HG02885 (cell line): ENCODE data around the gene ZNF189.

Experiments used
- ATAC-seq: cut with Tn5 transposase; IDR thresholded peaks from one replicate; pipeline ENCODE4 v1.9.1; 2021; ENCODE audit warnings: mild to moderate bottlenecking; ENCODE audit not compliant: unreplicated experiment, poor library complexity

The ZNF189 gene

DNA sequence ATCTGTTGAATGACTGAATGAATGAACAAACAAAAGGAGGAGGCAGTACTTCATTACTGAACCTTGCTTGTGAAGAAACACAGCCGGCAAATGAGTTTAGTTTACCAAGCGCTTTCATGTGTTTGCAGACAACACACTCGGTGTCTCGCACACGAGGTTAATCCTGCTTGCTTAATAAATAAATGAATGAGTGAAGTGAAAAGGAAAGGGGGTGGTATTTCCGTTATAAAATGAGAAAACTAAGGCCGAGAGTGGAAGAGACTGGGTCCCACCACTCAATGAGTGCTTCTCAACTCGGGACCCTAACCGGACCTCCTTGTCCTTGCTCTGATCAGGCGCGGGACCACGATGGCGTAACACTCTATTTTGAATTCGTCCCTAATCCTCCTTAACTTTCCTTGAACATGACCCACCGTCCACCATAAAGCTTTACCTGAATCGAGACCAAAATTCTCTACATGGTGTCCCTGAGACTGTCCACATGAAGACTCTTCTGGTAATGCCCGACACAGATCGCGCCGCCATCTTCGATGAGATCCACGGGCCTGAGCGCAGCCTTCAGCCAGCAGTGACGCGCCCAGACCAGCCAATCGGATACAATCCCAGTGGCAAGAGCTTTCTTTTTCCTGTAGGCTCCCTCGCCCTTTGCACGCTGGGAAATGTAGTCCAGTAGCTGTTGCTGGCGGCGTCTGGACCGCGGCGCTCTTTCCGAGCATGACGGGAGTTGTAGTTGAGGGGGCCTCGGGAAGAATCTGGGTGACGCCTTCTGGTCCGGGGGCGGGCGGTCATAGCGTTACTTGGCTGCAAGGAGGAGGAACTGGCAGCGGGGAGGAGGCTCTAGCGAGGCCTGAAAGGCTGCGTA, at the start of gene ZNF189, which contains the start of gene MRPL50:
Gene ZNF189, plus strand, starts transcription at position 784 of the 862 bp plus-strand sequence. CDS start 306 bp downstream, outside the sequence.
Gene MRPL50, minus strand, starts transcription at position 551 of the 862 bp plus-strand sequence. Its CDS starts 26 bp downstream, at position 525.
- peak; percentile 96 for ATAC-seq

DNA sequence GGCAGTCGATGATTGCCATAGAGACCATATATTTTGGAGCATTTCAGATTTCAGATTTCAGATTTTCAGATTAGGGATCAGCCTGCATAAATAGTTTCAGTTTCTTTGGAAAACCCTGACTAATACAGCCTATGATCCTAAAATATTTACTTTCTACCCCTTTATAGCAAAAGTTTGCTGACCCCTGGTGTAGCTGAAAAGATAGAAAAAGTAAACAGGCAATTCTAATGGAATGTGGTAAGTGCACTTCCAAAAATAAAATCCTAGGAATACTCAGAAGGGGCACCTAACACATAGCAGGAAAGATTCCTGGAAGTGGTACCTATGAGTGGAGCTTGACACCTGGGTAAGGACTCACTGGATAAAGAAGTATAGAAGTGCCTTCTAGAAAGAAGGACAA, 48.4 kb upstream of the ZNF189 start:
- ATAC-seq: no peak

DNA sequence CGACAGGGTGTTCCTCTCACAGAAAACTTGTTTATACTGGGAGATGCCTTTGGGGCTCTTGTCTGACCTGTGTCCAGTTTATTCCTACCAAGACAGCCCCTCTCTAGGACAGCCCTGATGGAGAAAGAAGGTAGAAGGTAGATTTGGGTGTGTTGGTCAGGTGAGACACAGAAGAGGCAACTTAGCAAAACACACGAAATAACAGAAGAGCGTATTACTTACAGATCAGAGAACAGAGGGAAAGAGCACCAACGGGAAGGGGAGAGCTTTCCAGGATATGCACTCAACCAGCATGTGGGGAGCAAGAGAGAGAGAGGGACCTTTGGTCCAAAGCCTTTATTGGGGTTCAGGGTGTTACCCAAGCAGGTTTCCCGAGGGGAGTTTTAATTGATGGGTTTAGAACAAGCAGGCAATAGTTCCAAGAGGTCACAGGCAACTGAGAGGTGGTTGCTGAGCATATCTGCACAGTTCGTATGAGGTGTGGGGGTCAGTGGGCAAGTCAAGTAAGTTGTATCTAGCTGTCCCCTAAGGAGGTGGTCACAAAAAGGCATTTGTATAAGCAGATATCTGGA, 45.7 kb upstream of the ZNF189 start:
- ATAC-seq: no peak

DNA sequence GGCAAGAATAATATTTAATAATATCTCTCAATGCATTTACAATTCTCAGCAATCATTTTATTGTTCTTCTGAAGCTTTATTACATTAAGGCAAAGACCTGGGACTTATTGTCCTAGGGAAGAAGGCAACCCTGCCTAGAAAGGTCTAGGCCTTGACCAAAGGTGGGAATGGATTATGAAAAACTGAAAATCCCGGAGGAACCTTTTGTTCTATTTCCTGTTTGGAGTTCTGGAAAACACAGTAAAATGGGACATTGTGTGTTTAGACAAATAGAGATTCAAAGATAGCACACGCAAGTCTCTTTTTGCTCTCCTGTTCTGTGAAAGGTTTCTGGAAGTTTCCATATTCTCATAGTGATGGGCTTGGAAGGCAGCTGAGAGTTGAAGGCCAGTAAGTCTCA, 45.0 kb upstream of the ZNF189 start:
- no peak for ATAC-seq

DNA sequence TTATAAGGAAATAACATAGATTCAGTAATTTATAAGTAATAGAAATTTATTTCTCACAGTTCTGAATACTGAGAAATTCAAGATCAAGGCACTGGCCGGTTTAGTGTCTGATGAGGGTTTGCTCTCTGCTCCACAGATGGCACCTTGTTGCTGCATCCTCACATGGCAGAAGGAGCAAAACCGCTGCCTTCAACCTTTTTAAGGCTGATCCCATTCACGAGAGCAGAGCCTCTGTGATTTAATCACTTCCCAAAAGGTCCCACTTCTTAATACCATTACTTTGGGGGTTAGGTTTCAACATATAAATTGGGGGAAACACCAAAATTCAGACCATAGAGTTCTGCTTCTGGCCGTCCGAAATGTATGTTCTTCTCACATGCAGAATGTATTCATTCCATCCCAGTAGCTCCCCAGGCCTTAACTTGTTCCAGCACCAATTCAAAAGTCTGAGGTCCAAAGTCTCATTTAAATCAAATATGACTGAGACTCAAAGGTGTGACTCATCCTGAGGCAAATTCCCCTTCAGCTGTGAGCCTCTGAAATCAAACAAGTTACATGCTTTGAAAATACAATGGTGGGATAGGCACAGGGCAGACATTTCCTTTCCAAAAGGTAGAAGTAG, 44.4 kb upstream of the ZNF189 start:
- no peak for ATAC-seq

DNA sequence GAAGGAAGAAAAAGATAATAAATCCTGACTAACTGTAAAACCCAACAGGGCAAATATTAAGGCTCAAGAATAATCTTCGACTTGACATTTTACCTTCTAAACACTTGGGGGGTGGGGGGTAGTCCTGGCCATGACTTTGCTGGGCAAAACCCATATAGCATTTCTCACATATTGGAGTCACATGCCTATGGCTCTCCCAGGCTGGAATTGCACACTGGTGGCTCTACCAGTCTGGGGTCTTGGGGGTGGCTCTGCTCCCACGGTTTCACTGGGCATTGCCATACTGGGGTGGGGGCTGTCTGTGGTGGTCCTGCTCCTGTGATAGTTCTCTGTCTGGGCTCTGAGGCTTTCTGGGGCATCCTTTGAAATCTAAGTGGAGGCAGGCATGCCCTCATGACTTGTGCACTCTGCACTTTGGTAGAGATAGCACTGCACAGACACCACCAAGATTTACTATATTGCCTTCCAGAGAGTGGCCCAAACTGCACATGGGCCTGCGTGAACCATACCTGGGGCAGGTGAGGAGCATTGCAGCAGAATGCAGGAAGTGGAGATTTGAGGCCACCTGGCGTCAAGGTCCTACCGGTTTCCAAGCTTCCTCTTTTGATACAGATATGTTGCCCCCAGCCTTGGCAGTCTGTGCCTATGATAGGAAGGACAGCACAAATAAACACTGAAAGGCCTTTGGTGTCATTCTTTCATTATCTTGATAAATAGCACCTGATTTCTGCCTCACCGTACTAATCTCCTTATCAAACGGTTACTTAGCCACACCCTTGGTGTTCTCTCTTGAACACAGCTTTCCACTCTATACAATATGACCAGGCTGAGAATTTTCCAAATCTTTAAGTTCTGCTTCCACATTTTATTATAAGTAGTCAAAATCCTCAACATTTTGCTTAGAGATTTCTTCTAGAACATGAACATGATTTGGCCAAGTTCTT, 43.6 kb upstream of the ZNF189 start:
- ATAC-seq: no peak

DNA sequence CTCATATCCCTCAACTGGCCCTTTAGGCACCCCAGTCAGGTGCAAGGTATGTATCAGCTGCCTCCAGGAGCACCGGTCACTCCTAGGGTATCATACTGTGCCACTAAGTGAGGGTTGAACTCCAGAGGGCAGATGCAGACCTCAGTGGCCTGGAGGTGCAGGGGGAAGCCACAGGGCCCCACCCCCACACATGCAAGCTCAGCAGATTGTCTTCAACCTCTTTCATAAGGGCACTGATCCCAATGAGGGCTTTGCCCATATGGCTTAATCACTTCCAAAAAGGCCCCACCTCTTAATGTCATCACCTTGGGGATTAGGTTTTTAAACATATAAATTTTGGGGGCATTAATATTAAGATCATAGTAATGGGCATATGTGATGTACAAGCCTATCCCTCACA, 42.0 kb upstream of the ZNF189 start:
- ATAC-seq: no peak

DNA sequence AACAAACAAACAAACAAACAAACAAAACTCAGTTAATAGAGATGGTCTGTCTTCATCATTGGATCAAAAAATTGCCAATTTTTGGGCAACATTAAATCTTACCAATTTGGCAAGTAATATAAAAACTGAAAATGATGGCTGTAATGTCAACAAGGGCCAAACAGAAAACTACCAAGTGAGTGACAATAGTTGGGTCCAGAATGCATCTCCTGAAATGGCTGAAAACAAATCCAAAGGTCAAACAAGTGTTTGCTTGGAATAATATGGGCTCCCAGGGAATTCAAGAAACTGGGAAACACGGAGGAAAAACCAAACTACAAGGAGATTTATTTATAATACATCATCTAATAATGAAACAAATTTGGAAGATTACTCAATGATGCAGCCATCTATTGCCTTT, 39.0 kb upstream of the ZNF189 start:
- ATAC-seq: no peak

DNA sequence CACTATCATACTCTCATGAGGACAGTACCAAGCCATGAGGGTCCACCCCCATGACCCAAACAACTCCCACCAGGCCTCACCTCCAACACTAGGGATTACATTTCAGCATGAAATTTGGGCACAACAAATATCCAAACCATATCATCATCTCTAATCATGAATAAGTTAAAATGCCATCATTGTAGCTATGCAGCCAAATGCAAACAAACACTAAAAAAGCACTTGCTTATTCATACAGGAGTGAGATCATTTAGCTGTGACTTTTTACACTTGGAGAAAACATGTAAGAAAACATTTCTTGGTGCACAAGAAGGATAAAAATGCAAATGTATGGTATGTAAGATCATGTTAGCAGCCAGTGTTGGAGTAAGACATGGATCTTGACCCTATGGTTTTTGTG, 38.0 kb upstream of the ZNF189 start:
- ATAC-seq: no peak

DNA sequence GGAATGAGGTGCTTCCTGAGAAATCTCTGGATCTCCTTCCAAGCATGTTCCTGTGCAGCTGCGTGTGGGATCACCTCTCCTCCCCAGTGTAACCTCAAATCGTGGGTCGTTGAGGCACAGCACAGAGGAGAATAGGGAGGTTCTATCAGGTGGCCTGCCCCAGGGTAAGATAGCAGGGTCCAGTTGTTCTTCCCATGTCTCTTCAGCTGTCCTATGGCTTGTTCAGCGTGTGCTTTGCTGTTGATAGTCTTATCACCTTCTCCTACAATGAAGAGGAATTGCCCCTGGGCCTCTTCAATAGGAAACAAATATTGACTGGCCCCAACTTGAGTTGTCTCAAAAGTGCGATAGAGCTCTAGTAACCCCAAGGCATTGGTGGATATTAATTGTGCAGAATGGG, 36.2 kb upstream of the ZNF189 start:
- no peak for ATAC-seq

DNA sequence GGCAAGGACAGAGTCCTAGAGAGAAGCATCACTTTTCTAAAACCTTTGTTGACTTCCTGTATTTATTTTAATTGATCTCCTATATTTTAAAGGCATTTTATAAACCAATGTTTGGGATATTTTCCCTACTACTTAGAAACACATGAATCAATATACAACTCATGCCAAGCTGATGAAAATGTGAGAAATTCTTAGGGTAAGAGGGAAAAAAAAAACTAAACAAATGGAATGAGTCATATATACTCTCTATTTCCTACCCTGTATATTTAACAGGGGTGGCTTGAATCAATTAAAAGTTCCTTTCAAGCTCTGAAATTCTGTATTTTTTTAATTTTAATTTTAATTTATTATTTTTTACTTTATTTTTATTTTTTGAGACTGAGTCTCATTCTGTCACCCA, 33.5 kb upstream of the ZNF189 start:
- ATAC-seq: no peak

DNA sequence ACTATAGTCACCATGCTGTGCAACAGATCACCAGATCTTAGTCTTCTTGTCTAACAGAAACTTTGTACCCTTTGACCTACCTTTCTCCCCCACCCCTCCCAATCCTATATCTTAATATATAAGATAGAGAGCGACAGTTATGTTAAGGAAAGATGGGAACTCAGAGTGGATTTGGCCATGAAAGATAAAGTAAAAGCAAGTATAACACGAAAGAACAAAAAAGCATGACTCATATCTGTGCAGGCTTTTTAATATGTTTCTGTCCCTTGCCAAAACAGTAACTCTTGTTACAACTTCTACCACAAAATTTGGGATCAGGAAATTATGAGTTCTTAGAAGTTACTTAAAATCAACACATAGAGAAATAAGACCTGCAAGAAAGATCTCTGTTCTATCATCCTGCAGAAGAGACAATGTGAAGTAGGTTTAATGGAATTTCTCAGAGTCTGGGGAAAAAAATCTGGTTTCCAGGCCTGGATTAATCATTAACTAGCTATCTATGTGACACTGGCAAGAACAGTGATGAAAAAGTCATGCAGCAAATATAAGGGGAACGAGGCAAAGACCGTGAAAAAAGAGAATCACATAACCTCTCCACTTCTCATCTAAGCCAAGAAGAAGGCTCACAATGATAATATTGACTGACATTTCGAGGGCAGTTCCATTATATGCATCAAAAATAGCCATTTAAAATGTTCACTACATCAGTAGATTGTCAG, 32.5 kb upstream of the ZNF189 start:
- ATAC-seq: no peak

DNA sequence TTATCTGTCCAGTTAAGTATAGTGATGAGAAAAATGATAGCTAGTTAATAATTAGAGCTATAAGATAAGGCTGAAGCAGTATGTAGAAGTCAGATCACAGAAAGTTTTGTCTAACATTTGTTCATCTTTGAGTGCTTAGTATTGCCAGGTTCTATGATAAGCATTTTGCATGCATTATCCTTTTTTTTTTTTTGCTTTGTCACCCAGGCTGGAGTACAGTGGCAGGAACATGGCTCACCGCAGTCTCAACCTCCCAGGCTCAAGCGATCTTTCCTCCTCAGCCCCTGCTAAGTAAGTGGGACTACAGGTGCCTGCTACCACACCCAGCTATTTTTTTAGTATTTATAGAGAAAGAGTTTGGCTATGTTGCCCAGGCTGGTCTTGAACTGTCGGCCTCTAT, 31.3 kb upstream of the ZNF189 start:
- ATAC-seq: no peak

DNA sequence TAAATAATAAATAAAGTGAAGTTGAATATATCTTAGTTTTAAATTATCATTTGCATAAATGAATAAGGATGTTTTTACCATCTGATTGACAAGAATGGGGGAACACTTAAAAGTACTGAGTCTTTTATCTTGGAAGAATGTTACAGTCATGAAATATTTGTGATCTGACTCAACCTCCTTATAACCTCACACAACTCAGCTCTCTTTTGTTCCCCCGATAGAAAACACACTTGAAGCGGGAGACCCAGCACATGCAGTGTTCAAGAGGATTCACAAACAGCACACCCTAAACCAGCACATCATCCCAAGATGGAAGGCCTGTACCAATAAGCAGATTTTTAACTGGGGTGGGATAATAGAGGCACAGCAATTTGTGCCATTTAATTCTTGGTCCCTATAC, 29.4 kb upstream of the ZNF189 start:
- no peak for ATAC-seq

DNA sequence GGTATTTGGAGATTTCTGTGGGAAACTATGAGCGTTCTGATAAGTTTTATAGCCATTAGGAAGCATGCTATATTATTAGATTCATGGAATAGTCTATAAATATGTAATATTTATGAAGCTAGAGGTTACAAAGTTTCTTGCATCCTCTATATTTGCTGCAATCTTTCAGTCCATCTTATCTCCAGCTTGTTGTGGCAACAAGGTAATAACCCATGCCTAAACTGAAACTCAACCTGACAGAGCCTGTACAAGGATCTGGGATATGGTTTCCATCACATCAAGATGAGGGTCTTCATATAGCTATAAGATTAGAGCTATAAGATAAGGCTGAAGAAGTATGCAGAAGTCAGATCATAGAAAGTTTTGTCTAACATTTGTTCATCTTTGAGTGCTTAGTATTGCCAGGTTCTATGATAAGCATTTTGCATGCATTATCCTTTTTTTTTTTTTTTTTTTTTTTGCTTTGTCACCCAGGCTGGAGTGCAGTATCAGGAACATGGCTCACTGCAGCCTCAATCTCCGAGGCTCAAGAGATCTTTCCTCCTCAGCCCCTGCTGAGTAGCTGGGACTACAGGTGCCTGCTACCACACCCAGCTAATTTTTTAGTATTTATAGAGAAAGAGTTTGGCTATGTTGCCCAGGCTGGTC, 28.6 kb upstream of the ZNF189 start:
- no peak for ATAC-seq

DNA sequence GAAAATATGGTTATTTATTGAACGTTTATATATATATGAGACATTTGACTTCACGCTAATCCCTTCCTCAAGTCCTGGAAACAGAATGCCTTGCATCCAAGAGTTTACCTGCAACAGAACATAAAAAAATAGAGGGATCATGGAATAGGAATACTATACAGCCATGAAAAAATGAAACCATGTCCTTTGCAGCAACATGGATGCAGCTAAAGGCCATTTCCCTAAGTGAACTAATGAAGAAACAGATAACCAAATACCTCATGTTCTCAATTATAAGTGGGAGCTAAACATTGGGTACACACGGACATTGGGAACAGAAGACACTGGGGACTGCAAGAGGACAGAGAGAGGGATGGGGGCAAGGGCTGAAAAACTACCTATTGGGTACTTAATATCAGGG, 26.8 kb upstream of the ZNF189 start:
- ATAC-seq: no peak

DNA sequence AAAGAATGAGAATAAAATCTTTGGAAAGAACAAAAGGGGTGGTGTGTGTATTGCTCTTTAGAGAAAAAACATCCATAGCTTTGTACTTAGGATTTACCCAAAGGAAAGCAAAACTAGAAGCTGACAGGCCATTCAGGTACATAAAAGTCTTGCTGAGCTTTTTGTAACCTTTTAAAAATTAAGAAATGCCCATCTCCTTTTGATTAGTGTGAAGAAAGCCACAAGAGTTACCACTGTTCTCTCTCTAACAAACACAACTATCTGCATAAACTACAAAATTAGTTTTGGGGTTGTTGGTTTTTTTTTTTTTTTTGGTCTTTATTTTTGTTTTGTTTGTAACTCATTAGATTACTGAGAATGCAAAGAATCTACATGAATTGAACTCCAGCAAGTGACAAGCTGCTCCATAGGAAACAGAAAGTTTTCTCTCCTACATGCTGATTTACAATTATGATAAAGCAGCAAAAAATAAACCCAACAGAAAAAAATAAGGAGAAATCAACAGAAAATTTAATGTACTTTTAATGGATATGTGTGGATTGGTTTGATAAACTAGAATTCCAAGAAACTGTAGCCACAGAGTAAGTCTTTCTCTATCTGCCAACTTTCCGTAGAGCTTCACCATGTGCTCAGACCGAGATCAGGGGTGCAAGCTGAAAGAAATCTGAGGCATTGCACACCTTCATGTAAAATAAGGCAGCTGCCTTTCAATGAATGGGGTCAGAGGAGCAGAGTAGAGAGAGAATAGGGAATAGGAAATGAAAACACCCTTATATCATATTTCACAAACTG, 26.1 kb upstream of the ZNF189 start:
- no peak for ATAC-seq

DNA sequence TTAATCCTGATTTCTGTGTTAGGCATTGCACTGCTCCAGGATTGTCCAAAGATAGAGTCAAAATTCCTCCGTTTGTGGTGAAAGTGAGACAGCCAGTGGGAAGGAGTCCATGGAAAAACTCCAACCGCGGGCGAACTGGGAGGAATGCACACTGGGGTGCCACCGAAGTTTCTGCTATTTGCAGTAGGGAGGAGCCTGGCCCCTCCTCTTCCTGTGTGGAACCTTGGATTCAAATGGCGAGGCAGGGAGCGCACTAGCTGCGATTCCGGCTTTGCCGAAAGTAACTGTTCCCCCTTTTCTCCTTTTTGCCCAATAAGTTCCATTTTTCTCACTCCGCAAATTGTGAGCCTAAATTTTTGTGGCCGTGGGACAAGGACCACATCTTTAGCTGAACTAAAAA, 23.1 kb upstream of the ZNF189 start:
- no peak for ATAC-seq
